ENCODE results near the gene CDC20B. TPM values are rescaled to one million over a fixed set of nuclear protein-coding genes. Genes with fewer than 3 reads are reported as not detected.

Gene CDC20B
- total RNA-seq, 1 experiment from 2014 or later = not detected

DNA sequence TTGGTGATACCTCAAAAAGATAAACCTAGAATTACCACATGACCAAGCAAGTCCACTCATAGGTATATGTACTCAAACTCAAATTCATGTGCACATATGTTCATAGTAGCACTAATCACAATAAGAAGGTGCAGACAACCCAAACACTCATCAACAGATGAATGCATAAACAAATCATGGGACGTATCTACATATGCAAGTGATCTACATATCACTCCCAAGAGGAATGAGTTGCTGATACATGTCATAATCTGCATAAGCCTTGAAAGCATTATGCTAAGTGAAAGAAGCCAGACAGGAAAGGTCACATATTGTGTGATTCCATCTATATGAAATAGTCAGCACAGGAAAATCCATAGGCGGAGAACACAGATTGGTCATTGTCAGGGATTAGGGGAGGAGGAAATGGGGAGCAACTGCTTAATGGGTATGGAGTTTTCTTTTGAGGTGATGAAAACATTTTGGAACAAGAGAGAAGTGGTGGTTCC lies 23.6 kb downstream of the CDC20B start:
- Mint-ChIP-seq H3K36me3 (ENCODE audit: insufficient read depth, unreplicated experiment) (no peaks in the 10 kb centered on the region), H3K27ac (ENCODE audit: unreplicated experiment) (no peak overlapping the region), H3K4me1 (ENCODE audit: low read depth, unreplicated experiment) (no peaks in the 10 kb centered on the region), H3K4me3 (ENCODE audit: unreplicated experiment) (no peak overlapping the region), H3K27me3 (ENCODE audit: insufficient read depth, unreplicated experiment) (peaks cover 24% of the 10 kb centered on the region), H3K9me3 (ENCODE audit: unreplicated experiment) (no peaks in the 10 kb centered on the region)
- intact Hi-C loops (cut with micrococcal nuclease; ENCODE audit: unreplicated experiment) = no loop called here
- H3K27me3 ChIP-seq (replicated peaks; ENCODE audit: control insufficient read depth, insufficient read depth, low read length) = no peaks in the 10 kb centered on the region; the same call in 1 of the 2 replicates
- no peaks in the 10 kb centered on the region for H3K36me3 ChIP-seq (ENCODE audit: control insufficient read depth, insufficient read depth, low read length)
- no peaks in the 10 kb centered on the region for H3K9me3 ChIP-seq
- TF ChIP-seq, protein P1, sequence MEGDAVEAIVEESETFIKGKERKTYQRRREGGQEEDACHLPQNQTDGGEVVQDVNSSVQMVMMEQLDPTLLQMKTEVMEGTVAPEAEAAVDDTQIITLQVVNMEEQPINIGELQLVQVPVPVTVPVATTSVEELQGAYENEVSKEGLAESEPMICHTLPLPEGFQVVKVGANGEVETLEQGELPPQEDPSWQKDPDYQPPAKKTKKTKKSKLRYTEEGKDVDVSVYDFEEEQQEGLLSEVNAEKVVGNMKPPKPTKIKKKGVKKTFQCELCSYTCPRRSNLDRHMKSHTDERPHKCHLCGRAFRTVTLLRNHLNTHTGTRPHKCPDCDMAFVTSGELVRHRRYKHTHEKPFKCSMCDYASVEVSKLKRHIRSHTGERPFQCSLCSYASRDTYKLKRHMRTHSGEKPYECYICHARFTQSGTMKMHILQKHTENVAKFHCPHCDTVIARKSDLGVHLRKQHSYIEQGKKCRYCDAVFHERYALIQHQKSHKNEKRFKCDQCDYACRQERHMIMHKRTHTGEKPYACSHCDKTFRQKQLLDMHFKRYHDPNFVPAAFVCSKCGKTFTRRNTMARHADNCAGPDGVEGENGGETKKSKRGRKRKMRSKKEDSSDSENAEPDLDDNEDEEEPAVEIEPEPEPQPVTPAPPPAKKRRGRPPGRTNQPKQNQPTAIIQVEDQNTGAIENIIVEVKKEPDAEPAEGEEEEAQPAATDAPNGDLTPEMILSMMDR (IDR thresholded peaks at IDR 0.05; ENCODE audit: insufficient read depth in 1 of 2, low read depth in 1 of 2, low read length in 1 of 2, severe bottlenecking in 1 of 2, unreplicated experiment in 1 of 2) = no peak
- ChIA-PET POLR2A (no interaction called here), CTCF (interaction anchor here (1.1 kb wide), 1 partner anchor 205 kb away, joined by 3 read pairs; no protein-coding TSS in a partner anchor)
- no peak for DNase-seq
- H3K4me3 ChIP-seq (ENCODE audit: low read depth, low read length) = no peak overlapping the region
- H3K4me1 ChIP-seq = no peaks in the 10 kb centered on the region
- no TSS peak for BruUV-seq (replicated peaks)

DNA sequence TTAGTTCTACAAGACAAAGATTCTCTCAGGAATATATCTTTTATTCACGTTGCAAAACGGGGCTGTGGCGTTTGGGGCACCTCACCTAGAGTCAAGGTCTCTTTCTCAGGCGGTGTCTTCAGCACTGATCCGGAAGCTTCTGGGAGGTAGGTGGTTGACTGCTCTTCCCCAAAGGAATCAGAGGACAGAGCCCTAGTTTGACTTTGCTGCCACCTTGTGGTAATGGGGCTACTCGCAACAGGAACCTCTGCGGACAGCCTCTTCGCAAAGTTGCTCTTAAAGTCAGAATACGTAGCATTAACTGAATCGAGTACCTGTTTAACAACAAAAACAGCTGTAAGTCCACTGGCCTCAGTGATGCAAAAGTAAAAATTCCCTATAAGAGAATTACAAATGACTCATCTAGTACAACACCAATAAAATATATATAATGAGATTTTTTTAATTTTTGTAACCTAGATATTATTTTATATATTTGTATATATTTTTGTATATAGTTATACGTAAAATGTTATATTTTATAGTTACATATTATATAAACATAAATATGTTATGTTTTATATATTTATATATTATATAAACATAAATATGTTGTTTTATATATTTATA lies 26.3 kb downstream of the CDC20B start:
- Histone ChIP-seq H3K9me3 (no peaks in the 10 kb centered on the region), H3K36me3 (ENCODE audit: control insufficient read depth, insufficient read depth, low read length) (no peaks in the 10 kb centered on the region), H3K27me3 (replicated peaks; ENCODE audit: control insufficient read depth, insufficient read depth, low read length) (no peaks in the 10 kb centered on the region), H3K4me3 (ENCODE audit: low read depth, low read length) (no peak overlapping the region), H3K4me1 (no peaks in the 10 kb centered on the region)
- no peaks in the 10 kb centered on the region for H3K9me3 Mint-ChIP-seq (ENCODE audit: unreplicated experiment)
- DNase-seq = peak; percentile 85 to 90
- peaks cover 18% of the 10 kb centered on the region for H3K27me3 Mint-ChIP-seq (ENCODE audit: insufficient read depth, unreplicated experiment)
- H3K4me1 Mint-ChIP-seq (ENCODE audit: low read depth, unreplicated experiment) = no peaks in the 10 kb centered on the region
- H3K4me3 Mint-ChIP-seq (ENCODE audit: unreplicated experiment) = no peak overlapping the region
- intact Hi-C loops (cut with micrococcal nuclease; ENCODE audit: unreplicated experiment) = loop anchor here (1.0 kb wide), 3 partner anchors 13 to 240 kb away; no protein-coding TSS in a partner anchor
- H3K27ac Mint-ChIP-seq (ENCODE audit: unreplicated experiment) = no peak overlapping the region
- POLR2A ChIA-PET = no interaction called here
- no TSS peak for BruUV-seq (replicated peaks)
- TF ChIP-seq, protein P1 (IDR thresholded peaks at IDR 0.05; ENCODE audit: insufficient read depth in 1 of 2, low read depth in 1 of 2, low read length in 1 of 2, severe bottlenecking in 1 of 2, unreplicated experiment in 1 of 2) = peak; percentile 95 to 96
- CTCF ChIA-PET = interaction anchor here (1.2 to 1.5 kb wide), 5 partner anchors 13 to 240 kb away, joined by 3 to 17 read pairs (median 8); partner anchors contain the start of gene GPX8
- no peaks in the 10 kb centered on the region for H3K36me3 Mint-ChIP-seq (ENCODE audit: insufficient read depth, unreplicated experiment)

GRCh38 chr5:55146080-55146479 lies 26.9 kb downstream of the CDC20B start:
- no peaks in the 10 kb centered on the region for H3K36me3 Mint-ChIP-seq (ENCODE audit: insufficient read depth, unreplicated experiment)
- ChIA-PET POLR2A (no interaction called here), CTCF (interaction anchor here (1.2 to 1.5 kb wide), 5 partner anchors 14 to 240 kb away, joined by 3 to 17 read pairs (median 8); partner anchors contain the start of gene GPX8)
- no peaks in the 10 kb centered on the region for H3K4me1 Mint-ChIP-seq (ENCODE audit: low read depth, unreplicated experiment)
- H3K4me1 ChIP-seq = no peaks in the 10 kb centered on the region
- peak; percentile 8 to 42 for DNase-seq
- H3K36me3 ChIP-seq (ENCODE audit: control insufficient read depth, insufficient read depth, low read length) = no peaks in the 10 kb centered on the region
- BruUV-seq (replicated peaks) = no TSS peak
- H3K4me3 Mint-ChIP-seq (ENCODE audit: unreplicated experiment) = no peak overlapping the region
- no peaks in the 10 kb centered on the region for H3K27me3 ChIP-seq (replicated peaks; ENCODE audit: control insufficient read depth, insufficient read depth, low read length)
- peaks cover 17% of the 10 kb centered on the region for H3K27me3 Mint-ChIP-seq (ENCODE audit: insufficient read depth, unreplicated experiment)
- no peak overlapping the region for H3K27ac Mint-ChIP-seq (ENCODE audit: unreplicated experiment)
- H3K9me3 Mint-ChIP-seq (ENCODE audit: unreplicated experiment) = no peaks in the 10 kb centered on the region
- TF ChIP-seq, protein P1 (IDR thresholded peaks at IDR 0.05; ENCODE audit: insufficient read depth in 1 of 2, low read depth in 1 of 2, low read length in 1 of 2, severe bottlenecking in 1 of 2, unreplicated experiment in 1 of 2) = no peak
- H3K4me3 ChIP-seq (ENCODE audit: low read depth, low read length) = no peak overlapping the region
- no peaks in the 10 kb centered on the region for H3K9me3 ChIP-seq
- intact Hi-C loops (cut with micrococcal nuclease; ENCODE audit: unreplicated experiment) = loop anchor here (1.0 kb wide), 3 partner anchors 13 to 240 kb away; no protein-coding TSS in a partner anchor
